Calu3 (cell line): Measurements from ENCODE around the gene GBP6. TPM values are rescaled to one million over a fixed set of nuclear protein-coding genes. Genes with fewer than 3 reads are reported as not detected.

ENCODE experiments used
- Bru-seq: library from RNA; stranded (reverse); fragments of 400-500 nt; gene quantifications from one replicate; lab custom pipeline; 2021; lab: Mats Ljungman, UMichigan
- BruChase-seq, 2 experiments: library from RNA; stranded (reverse); fragments of 400-500 nt; gene quantifications; one replicate each; lab custom pipeline; 2021; lab: Mats Ljungman, UMichigan
- BruUV-seq: library from RNA; stranded (reverse); fragments of 400-500 nt; replicated peaks from 2 replicates; lab custom pipeline; 2021; lab: Mats Ljungman, UMichigan
- CTCF ChIA-PET: fragments of 300-600 bp; sonication (Branson Sonifier 250); formaldehyde crosslinking; loops from one replicate; lab custom pipeline; 2022; ENCODE audit warnings: antibody characterized with exemption; lab: Charles Lee
- DNase-seq: peaks from one replicate; pipeline ENCODE4 v3.0.0; 2022
- H3K27ac Mint-ChIP-seq: one replicate; pipeline ENCODE4 v1.8.0; 2022; ENCODE audit warnings: mixed read lengths; ENCODE audit not compliant: unreplicated experiment
- H3K27me3 Mint-ChIP-seq: one replicate; pipeline ENCODE4 v1.8.0; 2022; ENCODE audit warnings: mixed read lengths; ENCODE audit not compliant: unreplicated experiment
- H3K36me3 Mint-ChIP-seq: one replicate; pipeline ENCODE4 v1.8.0; 2022; ENCODE audit warnings: mild to moderate bottlenecking, moderate library complexity, mixed read lengths; ENCODE audit not compliant: insufficient read depth, unreplicated experiment
- H3K4me1 Mint-ChIP-seq: one replicate; pipeline ENCODE4 v1.8.0; 2022; ENCODE audit warnings: mild to moderate bottlenecking, low read depth, mixed read lengths; ENCODE audit not compliant: unreplicated experiment
- H3K4me3 Mint-ChIP-seq: one replicate; pipeline ENCODE4 v1.8.0; 2022; ENCODE audit warnings: mild to moderate bottlenecking, low read depth, moderate library complexity, mixed read lengths; ENCODE audit not compliant: unreplicated experiment
- H3K9me3 Mint-ChIP-seq: one replicate; pipeline ENCODE4 v1.8.0; 2022; ENCODE audit warnings: low read depth, mixed read lengths; ENCODE audit not compliant: unreplicated experiment
- CTCF ChIP-seq: fragments of 200-600 bp; IDR thresholded peaks from one replicate; pipeline ENCODE4 v1.8.0; 2022; ENCODE audit warnings: antibody characterized with exemption; ENCODE audit not compliant: unreplicated experiment
- intact Hi-C: fragments of 100-400 bp; cut with micrococcal nuclease; formaldehyde crosslinking; loops from one replicate; pipeline ENCODE4 v1.10.0; 2022; ENCODE audit not compliant: unreplicated experiment
- long read RNA-seq: library from polyadenylated mRNA; stranded (forward); transcript quantifications from one replicate; pipeline ENCODE4 v2.0.0, GENCODE V29; 2022
- total RNA-seq: library from RNA; stranded (reverse); gene quantifications from 2 replicates; pipeline ENCODE4 v1.2.3, GENCODE V29; 2022

The GBP6 gene, protein sequence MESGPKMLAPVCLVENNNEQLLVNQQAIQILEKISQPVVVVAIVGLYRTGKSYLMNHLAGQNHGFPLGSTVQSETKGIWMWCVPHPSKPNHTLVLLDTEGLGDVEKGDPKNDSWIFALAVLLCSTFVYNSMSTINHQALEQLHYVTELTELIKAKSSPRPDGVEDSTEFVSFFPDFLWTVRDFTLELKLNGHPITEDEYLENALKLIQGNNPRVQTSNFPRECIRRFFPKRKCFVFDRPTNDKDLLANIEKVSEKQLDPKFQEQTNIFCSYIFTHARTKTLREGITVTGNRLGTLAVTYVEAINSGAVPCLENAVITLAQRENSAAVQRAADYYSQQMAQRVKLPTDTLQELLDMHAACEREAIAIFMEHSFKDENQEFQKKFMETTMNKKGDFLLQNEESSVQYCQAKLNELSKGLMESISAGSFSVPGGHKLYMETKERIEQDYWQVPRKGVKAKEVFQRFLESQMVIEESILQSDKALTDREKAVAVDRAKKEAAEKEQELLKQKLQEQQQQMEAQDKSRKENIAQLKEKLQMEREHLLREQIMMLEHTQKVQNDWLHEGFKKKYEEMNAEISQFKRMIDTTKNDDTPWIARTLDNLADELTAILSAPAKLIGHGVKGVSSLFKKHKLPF
- total RNA-seq (0.12 and 0.37 TPM in 2 replicates), Bru-seq, nascent RNA (percentile 15 among the genes with signal in this experiment), BruChase-seq, experiment 1, labeled RNA remaining after a 6-hour chase (percentile 18 among the genes with signal in this experiment), BruChase-seq, experiment 2, labeled RNA remaining after a 2-hour chase (percentile 10 among the genes with signal in this experiment)
- long read RNA-seq: 0 reads

DNA sequence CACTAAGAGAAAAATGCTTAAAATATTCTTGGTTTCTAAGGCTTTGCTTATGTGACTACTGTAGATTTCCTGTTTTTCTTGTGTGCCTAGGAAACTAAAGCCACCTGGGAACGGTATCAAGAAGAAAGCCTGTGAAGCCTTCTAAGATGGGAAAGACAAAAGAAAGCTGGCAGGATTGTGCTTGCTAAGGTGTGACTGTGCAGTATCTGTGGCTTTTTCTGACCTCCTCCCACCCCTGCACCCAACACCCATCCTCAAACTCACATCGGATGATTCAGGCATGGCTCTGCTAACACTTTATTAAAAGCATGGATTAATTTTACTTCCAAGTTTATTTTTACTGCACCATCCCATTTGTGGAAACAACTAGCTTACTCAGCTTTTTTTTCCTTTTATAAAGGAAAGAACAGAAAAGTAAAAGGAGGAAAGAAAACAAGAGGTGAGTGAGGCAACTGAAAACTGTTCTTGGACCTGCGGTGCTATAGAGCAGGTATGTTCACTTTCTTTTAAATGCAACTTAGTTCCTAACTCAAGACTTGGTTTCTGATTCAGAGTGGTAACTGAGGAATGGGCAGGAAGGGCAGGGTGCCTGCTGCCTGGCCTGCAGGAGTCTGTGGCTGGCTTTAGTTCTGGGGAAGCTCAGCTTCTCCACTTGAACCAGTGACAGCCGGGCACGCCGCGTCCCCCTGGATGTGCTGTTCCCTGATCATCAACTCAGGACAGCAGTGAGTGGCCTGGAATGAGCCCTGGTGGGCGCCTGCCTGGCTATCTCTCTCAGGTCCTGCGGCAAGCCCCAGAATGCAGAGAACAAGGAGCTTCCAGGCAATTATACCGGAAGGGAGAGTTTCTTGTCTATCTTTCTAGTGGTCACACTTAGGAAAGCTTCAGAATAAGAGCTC lies at the start of gene GBP6:
Gene GBP6, plus strand, starts transcription at position 422 of the 899 bp plus-strand sequence. CDS start 4,493 bp downstream, outside the sequence.
- BruUV-seq: no TSS peak
- H3K4me3 Mint-ChIP-seq: no peak within 1 kb of the TSS
- H3K9me3 Mint-ChIP-seq: no peaks in the 10 kb centered on the region
- H3K27me3 Mint-ChIP-seq: no peaks in the 10 kb centered on the region
- intact Hi-C loops: no loop called here
- no peaks in the 10 kb centered on the region for H3K36me3 Mint-ChIP-seq
- H3K27ac Mint-ChIP-seq: no peak within 1 kb of the TSS
- peaks cover 14% of the 10 kb centered on the region for H3K4me1 Mint-ChIP-seq
- no peak for DNase-seq
- no peak for TF ChIP-seq CTCF
- CTCF ChIA-PET: interaction anchor here (1.3 kb wide), 1 partner anchor 399 kb away, joined by 4 read pairs; no protein-coding TSS in a partner anchor

DNA sequence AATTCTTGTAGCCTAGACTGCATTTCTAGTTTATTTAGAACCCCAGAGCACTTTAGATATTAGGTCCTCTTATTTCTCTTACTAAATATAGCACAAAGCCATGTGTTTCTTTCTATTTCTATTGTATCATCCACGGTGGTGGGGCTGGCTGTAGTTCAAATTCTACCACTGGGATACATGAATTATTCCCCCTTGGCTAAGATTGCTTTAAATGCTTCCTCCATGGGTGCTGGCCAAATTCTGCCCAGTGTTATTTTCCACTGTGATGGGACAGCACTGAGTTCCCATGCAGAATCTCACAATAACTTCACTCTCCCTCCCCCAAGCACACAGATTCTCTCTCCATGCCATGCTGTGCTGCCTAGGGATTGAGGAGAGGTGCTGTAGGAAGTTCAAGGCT lies 41.5 kb upstream of the GBP6 start:
- TF ChIP-seq CTCF: no peak
- no peaks in the 10 kb centered on the region for H3K4me1 Mint-ChIP-seq
- no peak overlapping the region for H3K27ac Mint-ChIP-seq
- no peaks in the 10 kb centered on the region for H3K36me3 Mint-ChIP-seq
- no TSS peak for BruUV-seq
- intact Hi-C loops: no loop called here
- H3K9me3 Mint-ChIP-seq: peaks cover 3% of the 10 kb centered on the region
- no peak for DNase-seq
- no peak overlapping the region for H3K4me3 Mint-ChIP-seq
- peaks cover 9% of the 10 kb centered on the region for H3K27me3 Mint-ChIP-seq
- CTCF ChIA-PET: no interaction called here

DNA sequence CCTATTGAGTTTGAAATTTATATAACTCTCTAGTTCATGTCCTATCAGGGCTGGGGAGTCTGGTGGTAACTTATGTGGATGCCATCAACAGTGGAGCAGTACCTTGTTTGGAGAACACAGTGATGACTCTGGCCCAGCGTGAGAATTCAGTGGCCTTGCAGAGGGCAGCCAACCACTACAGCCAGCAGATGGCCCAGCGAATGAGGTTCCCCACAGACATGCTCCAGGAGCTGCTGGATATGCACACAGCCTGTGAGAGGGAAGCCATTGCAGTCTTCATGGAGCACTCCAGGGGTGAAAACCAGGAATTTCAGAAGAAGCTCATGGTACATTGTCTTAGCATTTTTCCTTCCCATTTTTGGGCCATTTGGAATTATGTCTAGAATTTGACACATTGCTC lies 32.0 kb upstream of the GBP6 start:
- DNase-seq: no peak
- CTCF ChIA-PET: interaction anchor here (0.6 kb wide), 1 partner anchor 514 kb away, joined by 3 read pairs; no protein-coding TSS in a partner anchor
- H3K27ac Mint-ChIP-seq: no peak overlapping the region
- H3K4me3 Mint-ChIP-seq: no peak overlapping the region
- H3K27me3 Mint-ChIP-seq: peaks cover 25% of the 10 kb centered on the region
- BruUV-seq: no TSS peak
- H3K36me3 Mint-ChIP-seq: no peaks in the 10 kb centered on the region
- peaks cover 4% of the 10 kb centered on the region for H3K9me3 Mint-ChIP-seq
- TF ChIP-seq CTCF: no peak
- H3K4me1 Mint-ChIP-seq: no peaks in the 10 kb centered on the region
- intact Hi-C loops: no loop called here

DNA sequence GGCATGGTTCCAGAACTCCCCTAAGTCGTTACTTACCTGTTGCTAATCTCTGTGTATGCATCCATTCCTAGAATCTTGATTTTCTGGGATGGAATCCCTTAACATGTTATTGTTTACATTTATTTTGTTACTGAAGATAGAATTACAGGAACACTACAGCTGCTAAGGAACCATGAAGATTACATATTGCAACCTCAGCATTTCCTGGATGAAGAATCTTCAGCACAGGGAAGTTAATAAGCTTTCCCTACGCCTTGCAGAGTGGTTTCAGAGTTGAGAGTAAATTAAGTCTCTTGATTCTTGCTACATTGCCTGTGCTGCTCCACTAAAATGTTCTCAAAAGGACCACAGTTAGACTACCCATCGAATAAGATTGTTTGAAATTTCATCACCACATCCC lies 31.4 kb upstream of the GBP6 start:
- no peak for DNase-seq
- Mint-ChIP-seq H3K4me3 (no peak overlapping the region), H3K36me3 (no peaks in the 10 kb centered on the region), H3K27me3 (peaks cover 25% of the 10 kb centered on the region), H3K27ac (no peak overlapping the region), H3K9me3 (peaks cover 4% of the 10 kb centered on the region), H3K4me1 (no peaks in the 10 kb centered on the region)
- TF ChIP-seq CTCF: no peak
- CTCF ChIA-PET: interaction anchor here (0.6 kb wide), 1 partner anchor 515 kb away, joined by 3 read pairs; no protein-coding TSS in a partner anchor
- intact Hi-C loops: no loop called here
- no TSS peak for BruUV-seq
